HCT116 (cell line): ENCODE data around the gene IL1RAP. TPM values are rescaled to one million over a fixed set of nuclear protein-coding genes. Genes with fewer than 3 reads are reported as not detected.
"Not testable (repeated sequence)": the region's sequence is repeated elsewhere in the genome, so short reads cannot be mapped to it uniquely, and the experiment has no call there.

ENCODE experiments used
- ATAC-seq: fragments of 200-7000 bp; cut with Tn5 transposase; 2 replicates; pipeline ENCODE4 v1.9.1; 2020; ENCODE audit warnings: mild to moderate bottlenecking, moderate library complexity
- BruUV-seq: library from RNA; stranded (reverse); fragments of 400-500 nt; replicated peaks from 2 replicates; lab custom pipeline; 2021; lab: Mats Ljungman, UMichigan
- CTCF ChIA-PET: fragments of 300-600 bp; sonication (Branson Sonifier 250); formaldehyde crosslinking; loops from one replicate; lab custom pipeline; 2021; ENCODE audit warnings: antibody characterized with exemption; lab: Charles Lee
- POLR2A ChIA-PET: fragments of 300-600, 350-600 bp; sonication (Branson Sonifier 250); formaldehyde crosslinking; loops from one replicate; lab custom pipeline; 2021; ENCODE audit warnings: antibody characterized with exemption; lab: Charles Lee
- RAD21 ChIA-PET, 2 experiments: fragments of 300-600 bp; sonication (Branson Sonifier 250); formaldehyde crosslinking; loops; one replicate each; lab custom pipeline; 2023; ENCODE audit warnings: low total read pairs in 2 of 2; ENCODE audit not compliant: uncharacterized antibody in 2 of 2, unreplicated experiment in 2 of 2, low non-redundant PET in 1 of 2; lab: Charles Lee
- DNase-seq: peaks from one replicate; pipeline ENCODE4 v3.0.0-alpha.2; 2010; ENCODE audit warnings: low read depth, low spot score
- H2AFZ ChIP-seq: fragments of 200-600 bp; shearing (Covaris generic), sonication (generic); 2 replicates; pipeline ENCODE4 v1.6.1; 2017; ENCODE audit warnings: low read depth, mixed run types, mixed read lengths, antibody characterized with exemption, low read length; ENCODE audit not compliant: poor library complexity, severe bottlenecking
- H3K27ac ChIP-seq: 2 replicates; pipeline ENCODE4 v1.5.1; 2012; ENCODE audit warnings: low read depth, low read length
- H3K27me3 ChIP-seq: fragments of 200-600 bp; sonication (generic); 2 replicates; pipeline ENCODE4 v1.6.1; 2016; ENCODE audit warnings: mixed run types, low read length, mixed read lengths; ENCODE audit not compliant: insufficient read depth
- H3K36me3 ChIP-seq, 2 experiments: fragments of 200-500 bp in 1 of 2; fragments of 200-600 bp in 1 of 2; sonication (Bioruptor generic) in 1 of 2; sonication (generic) in 1 of 2; 2 replicates each; pipeline versions ENCODE4 v1.5.1 to v1.6.1; 2014 to 2016; ENCODE audit warnings: low read length in 2 of 2, inconsistent platforms in 1 of 2, mixed read lengths in 1 of 2, mixed run types in 1 of 2; ENCODE audit not compliant: insufficient read depth in 2 of 2, control insufficient read depth in 1 of 2
- H3K4me1 ChIP-seq, 2 experiments: fragments of 200-600 bp in 1 of 2; sonication (generic) in 1 of 2; 2 replicates each; pipeline versions ENCODE4 v1.5.1 to v1.6.1; 2012 to 2017; ENCODE audit warnings: low read length in 2 of 2, inconsistent platforms in 1 of 2, mild to moderate bottlenecking in 1 of 2, mixed read lengths in 1 of 2, mixed run types in 1 of 2, moderate library complexity in 1 of 2; ENCODE audit not compliant: insufficient read depth in 2 of 2, control insufficient read depth in 1 of 2
- H3K4me2 ChIP-seq: fragments of 200-600 bp; sonication (generic); 2 replicates; pipeline ENCODE4 v1.6.1; 2017; ENCODE audit warnings: mixed run types, low read length, mixed read lengths
- H3K4me3 ChIP-seq, 2 experiments: fragments of 200-600 bp in 1 of 2; sonication (generic) in 1 of 2; replicated peaks in 1 of 2; 2 replicates each; pipeline ENCODE4 v1.5.1; 2011 to 2016; ENCODE audit warnings: low read length in 2 of 2, control low read depth in 1 of 2, low read depth in 1 of 2, mild to moderate bottlenecking in 1 of 2, mixed read lengths in 1 of 2, mixed run types in 1 of 2
- H3K79me2 ChIP-seq: fragments of 200-600 bp; sonication (generic); 2 replicates; pipeline ENCODE4 v1.6.1; 2017; ENCODE audit warnings: mild to moderate bottlenecking, mixed run types, low read length, moderate library complexity, mixed read lengths; ENCODE audit not compliant: insufficient read depth
- H3K9ac ChIP-seq: fragments of 200-600 bp; sonication (generic); 2 replicates; pipeline ENCODE4 v1.6.1; 2016; ENCODE audit warnings: low read length, mixed read lengths
- H3K9me2 ChIP-seq: fragments of 200-600 bp; sonication (generic), shearing (Covaris generic); 2 replicates; pipeline ENCODE4 v1.6.1; 2017; ENCODE audit warnings: mixed run types, mild to moderate bottlenecking, moderate library complexity; ENCODE audit not compliant: insufficient read depth
- H3K9me3 ChIP-seq, 2 experiments: fragments of 200-500 bp in 1 of 2; fragments of 200-600 bp in 1 of 2; sonication (Bioruptor generic) in 1 of 2; sonication (generic) in 1 of 2; 2 replicates each; pipeline ENCODE4 v1.6.1; 2014 to 2017; ENCODE audit warnings: low read length in 2 of 2, mixed read lengths in 2 of 2, inconsistent platforms in 1 of 2, low read depth in 1 of 2, mild to moderate bottlenecking in 1 of 2, mixed run types in 1 of 2, moderate library complexity in 1 of 2; ENCODE audit not compliant: control insufficient read depth in 1 of 2, insufficient read depth in 1 of 2
- H4K20me1 ChIP-seq: fragments of 200-600 bp; sonication (generic), shearing (Covaris generic); 2 replicates; pipeline ENCODE4 v1.6.1; 2017; ENCODE audit warnings: mixed run types, mild to moderate bottlenecking, moderate library complexity; ENCODE audit not compliant: insufficient read depth
- EZH2phosphoT487 ChIP-seq: fragments of 200-600 bp; IDR thresholded peaks from 2 replicates; pipeline ENCODE4 v1.6.1; 2018; ENCODE audit warnings: antibody characterized with exemption, borderline replicate concordance
- MAX ChIP-seq: IDR thresholded peaks from 2 replicates; pipeline ENCODE4 v1.6.1; 2012
- TCF7L2 ChIP-seq: IDR thresholded peaks from 2 replicates; pipeline ENCODE4 v1.7.0; 2011; ENCODE audit warnings: borderline replicate concordance, inconsistent platforms; ENCODE audit not compliant: insufficient read depth, insufficient read length; ENCODE audit errors: extremely low read depth
- intact Hi-C: fragments of 100-400 bp; cut with micrococcal nuclease; formaldehyde crosslinking; loops from 2 replicates; pipeline ENCODE4 v1.10.0; 2022
- total RNA-seq: library from RNA; stranded (reverse); gene quantifications from one replicate; pipeline ENCODE4 v1.2.1, GENCODE V29; 2021; ENCODE audit not compliant: unreplicated experiment

The IL1RAP gene
- total RNA-seq, 1 experiment from 2014 or later, result 5.8 TPM

GRCh38 chr3:190517687-190518086, 3.8 kb downstream of the IL1RAP start:
- Histone ChIP-seq H3K9ac (no peak overlapping the region), H3K27me3 (no peaks in the 10 kb centered on the region), H3K9me3 (no peaks in the 10 kb centered on the region), H4K20me1 (no peaks in the 10 kb centered on the region), H3K9me2 (no peaks in the 10 kb centered on the region), H3K79me2 (no peaks in the 10 kb centered on the region), H3K27ac (no peak overlapping the region), H3K36me3 (no peaks in the 10 kb centered on the region), H2AFZ (no peak overlapping the region), H3K4me2 (no peak overlapping the region), H3K4me1 (peaks cover 0 to 19% of the 10 kb centered on the region in 2 experiments; a peak in 1 of 4 replicates), H3K4me3 (no peak overlapping the region)
- BruUV-seq, result no TSS peak
- DNase-seq (no peak), ATAC-seq (no peak)
- TF ChIP-seq EZH2phosphoT487, result no peak
- TF ChIP-seq TCF7L2, result no peak
- TF ChIP-seq MAX, result no peak
- intact Hi-C loops, result no loop called here
- CTCF ChIA-PET, result no interaction called here
- RAD21 ChIA-PET, result no interaction called here
- POLR2A ChIA-PET, result no interaction called here

- RAD21 ChIA-PET, DNase-seq: not testable (repeated sequence)
These were observed 4.6 kb downstream of the IL1RAP start for GRCh38 chr3:190518531-190518930.

More at GRCh38 chr3:190518531-190518930, 4.6 kb downstream of the IL1RAP start:
- H3K9ac ChIP-seq, H3K4me3 ChIP-seq, POLR2A ChIA-PET, H3K79me2 ChIP-seq, H3K27me3 ChIP-seq, ATAC-seq, H4K20me1 ChIP-seq, H3K36me3 ChIP-seq, BruUV-seq, H3K4me2 ChIP-seq, CTCF ChIA-PET, H3K9me2 ChIP-seq, H3K27ac ChIP-seq, H3K9me3 ChIP-seq, intact Hi-C loops, H2AFZ ChIP-seq: not testable (repeated sequence)
- H3K4me1 ChIP-seq, result peaks cover 0 to 12% of the 10 kb centered on the region in 2 experiments; a peak in 1 of 4 replicates
